B cell (primary cell): ENCODE results near the gene DGCR6.

ENCODE experiments used
- EZH2 ChIP-seq: IDR thresholded peaks from 2 replicates; pipeline ENCODE4 v1.6.1; 2012; ENCODE audit warnings: borderline replicate concordance, low read depth, mild to moderate bottlenecking, moderate library complexity, low read length; ENCODE audit not compliant: insufficient read depth, poor library complexity, severe bottlenecking
- TF ChIP-seq, protein P1 (sequence below): fragments of 200-600 bp; IDR thresholded peaks from one replicate; pipeline ENCODE4 v1.8.0; 2022; ENCODE audit warnings: antibody characterized with exemption, mild to moderate bottlenecking

DNA sequence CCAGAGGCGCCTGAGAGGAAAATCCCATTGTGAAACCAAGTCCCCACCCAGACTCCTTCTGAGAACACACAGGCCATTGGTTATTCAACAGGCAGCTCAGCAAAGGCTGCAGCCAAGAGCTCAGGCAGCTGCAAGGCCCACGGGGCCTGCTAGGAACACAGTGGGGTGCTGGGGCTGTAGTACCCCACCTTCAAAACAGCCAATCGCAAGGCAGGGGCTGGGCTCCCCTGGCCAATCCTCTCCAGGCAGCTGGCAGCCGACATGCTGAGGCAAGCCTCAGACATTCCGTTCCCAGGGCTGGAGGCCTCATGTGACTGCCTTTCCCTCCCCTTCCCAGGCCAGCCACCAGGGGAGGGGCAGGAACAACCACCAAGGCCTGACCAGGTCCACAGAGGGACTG is 23.3 kb downstream of the DGCR6 start:
- TF ChIP-seq, protein P1, sequence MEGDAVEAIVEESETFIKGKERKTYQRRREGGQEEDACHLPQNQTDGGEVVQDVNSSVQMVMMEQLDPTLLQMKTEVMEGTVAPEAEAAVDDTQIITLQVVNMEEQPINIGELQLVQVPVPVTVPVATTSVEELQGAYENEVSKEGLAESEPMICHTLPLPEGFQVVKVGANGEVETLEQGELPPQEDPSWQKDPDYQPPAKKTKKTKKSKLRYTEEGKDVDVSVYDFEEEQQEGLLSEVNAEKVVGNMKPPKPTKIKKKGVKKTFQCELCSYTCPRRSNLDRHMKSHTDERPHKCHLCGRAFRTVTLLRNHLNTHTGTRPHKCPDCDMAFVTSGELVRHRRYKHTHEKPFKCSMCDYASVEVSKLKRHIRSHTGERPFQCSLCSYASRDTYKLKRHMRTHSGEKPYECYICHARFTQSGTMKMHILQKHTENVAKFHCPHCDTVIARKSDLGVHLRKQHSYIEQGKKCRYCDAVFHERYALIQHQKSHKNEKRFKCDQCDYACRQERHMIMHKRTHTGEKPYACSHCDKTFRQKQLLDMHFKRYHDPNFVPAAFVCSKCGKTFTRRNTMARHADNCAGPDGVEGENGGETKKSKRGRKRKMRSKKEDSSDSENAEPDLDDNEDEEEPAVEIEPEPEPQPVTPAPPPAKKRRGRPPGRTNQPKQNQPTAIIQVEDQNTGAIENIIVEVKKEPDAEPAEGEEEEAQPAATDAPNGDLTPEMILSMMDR = no peak
- TF ChIP-seq EZH2 = no peak
